ENCODE results near the gene CABLES1.

The CABLES1 gene

GRCh38 chr18:23105581-23106219, 29.6 kb upstream of the CABLES1 start:
- H4K20me1 ChIP-seq (ENCODE audit: insufficient read depth, low read length): no peaks in the 10 kb centered on the region
- H3K4me1 ChIP-seq (ENCODE audit: insufficient read depth, low read length): no peaks in the 10 kb centered on the region
- no peak overlapping the region for H3K4me2 ChIP-seq (ENCODE audit: insufficient read depth, low read length)
- H3K79me2 ChIP-seq (ENCODE audit: insufficient read depth, low read length): no peaks in the 10 kb centered on the region
- TF ChIP-seq CTCF (IDR thresholded peaks at IDR 0.05; ENCODE audit: borderline replicate concordance, extremely low read depth, low read length, poor library complexity, severe bottlenecking) (no peak), EZH2 (IDR thresholded peaks at IDR 0.05; ENCODE audit: borderline replicate concordance, low read depth, low read length, severe bottlenecking) (no peak)
- DNase-seq: no peak
- no peak for ATAC-seq (ENCODE audit: insufficient read depth, low read depth)
- H3K9ac ChIP-seq (ENCODE audit: low read depth, low read length): no peak overlapping the region
- H3K27ac ChIP-seq (ENCODE audit: low read length): no peak overlapping the region
- no peaks in the 10 kb centered on the region for H3K27me3 ChIP-seq (ENCODE audit: insufficient read depth, low read length, poor library complexity)
- no peaks in the 10 kb centered on the region for H3K9me3 ChIP-seq (ENCODE audit: insufficient read depth, low read length, severe bottlenecking)
- no peak overlapping the region for H2AFZ ChIP-seq (ENCODE audit: low read depth, low read length)
- H3K4me3 ChIP-seq (ENCODE audit: low read depth in 1 of 2, low read length in 2 of 2): no peak overlapping the region
- no peaks in the 10 kb centered on the region for H3K36me3 ChIP-seq (ENCODE audit: insufficient read depth, low read length)

GRCh38 chr18:23106575-23106974, 28.7 kb upstream of the CABLES1 start:
- DNase-seq: no peak
- no peak for ATAC-seq (ENCODE audit: insufficient read depth, low read depth)
- no peak for TF ChIP-seq EZH2 (IDR thresholded peaks at IDR 0.05; ENCODE audit: borderline replicate concordance, low read depth, low read length, severe bottlenecking)
- TF ChIP-seq CTCF (IDR thresholded peaks at IDR 0.05; ENCODE audit: borderline replicate concordance, extremely low read depth, low read length, poor library complexity, severe bottlenecking): no peak
- no peaks in the 10 kb centered on the region for H4K20me1 ChIP-seq (ENCODE audit: insufficient read depth, low read length)
- H3K79me2 ChIP-seq (ENCODE audit: insufficient read depth, low read length): no peaks in the 10 kb centered on the region
- H3K4me1 ChIP-seq (ENCODE audit: insufficient read depth, low read length): no peaks in the 10 kb centered on the region
- H2AFZ ChIP-seq (ENCODE audit: low read depth, low read length): no peak overlapping the region
- no peak overlapping the region for H3K4me2 ChIP-seq (ENCODE audit: insufficient read depth, low read length)
- no peak overlapping the region for H3K4me3 ChIP-seq (ENCODE audit: low read depth in 1 of 2, low read length in 2 of 2)
- H3K27ac ChIP-seq (ENCODE audit: low read length): no peak overlapping the region
- no peak overlapping the region for H3K9ac ChIP-seq (ENCODE audit: low read depth, low read length)
- no peaks in the 10 kb centered on the region for H3K36me3 ChIP-seq (ENCODE audit: insufficient read depth, low read length)
- no peaks in the 10 kb centered on the region for H3K27me3 ChIP-seq (ENCODE audit: insufficient read depth, low read length, poor library complexity)
- H3K9me3 ChIP-seq (ENCODE audit: insufficient read depth, low read length, severe bottlenecking): no peaks in the 10 kb centered on the region

- H3K4me2 ChIP-seq (ENCODE audit: insufficient read depth, low read length): no peak overlapping the region
- no peaks in the 10 kb centered on the region for H3K9me3 ChIP-seq (ENCODE audit: insufficient read depth, low read length, severe bottlenecking)
- no peaks in the 10 kb centered on the region for H3K36me3 ChIP-seq (ENCODE audit: insufficient read depth, low read length)
- H3K4me3 ChIP-seq (ENCODE audit: low read depth in 1 of 2, low read length in 2 of 2): no peak overlapping the region
- DNase-seq: no peak
- ATAC-seq (ENCODE audit: insufficient read depth, low read depth): no peak
- H3K27ac ChIP-seq (ENCODE audit: low read length): no peak overlapping the region
- no peak overlapping the region for H3K9ac ChIP-seq (ENCODE audit: low read depth, low read length)
- H3K4me1 ChIP-seq (ENCODE audit: insufficient read depth, low read length): no peaks in the 10 kb centered on the region
- TF ChIP-seq EZH2 (IDR thresholded peaks at IDR 0.05; ENCODE audit: borderline replicate concordance, low read depth, low read length, severe bottlenecking): no peak
- no peak for TF ChIP-seq CTCF (IDR thresholded peaks at IDR 0.05; ENCODE audit: borderline replicate concordance, extremely low read depth, low read length, poor library complexity, severe bottlenecking)
- H3K27me3 ChIP-seq (ENCODE audit: insufficient read depth, low read length, poor library complexity): no peaks in the 10 kb centered on the region
- no peak overlapping the region for H2AFZ ChIP-seq (ENCODE audit: low read depth, low read length)
- H3K79me2 ChIP-seq (ENCODE audit: insufficient read depth, low read length): no peaks in the 10 kb centered on the region
- H4K20me1 ChIP-seq (ENCODE audit: insufficient read depth, low read length): no peaks in the 10 kb centered on the region
Measured at GRCh38 chr18:23107718-23108117, 27.6 kb upstream of the CABLES1 start.
